Right atrium auricular region (tissue), 2 donors: ENCODE results near the gene AXIN1. TPM values are rescaled to one million over a fixed set of nuclear protein-coding genes. Genes with fewer than 3 reads are reported as not detected.

Experiments
- DNase-seq: peaks from one replicate; pipeline ENCODE4 v3.0.0-alpha.2; 2019; ENCODE audit warnings: low spot score
- H3K27ac ChIP-seq, 2 donors: fragments of 200-600 bp; sonication (generic); 1 replicate in 1 of 2; 2 replicates in 1 of 2; pipeline ENCODE4 v1.5.1; 2016 to 2019
- H3K27me3 ChIP-seq, 2 donors: fragments of 200-600 bp; sonication (generic); one replicate each; pipeline versions ENCODE4 v1.5.1 to v1.6.0; 2017 to 2019
- H3K36me3 ChIP-seq: fragments of 200-600 bp; sonication (generic); one replicate; pipeline ENCODE4 v1.5.1; 2016
- H3K4me1 ChIP-seq, 2 donors: fragments of 200-600 bp; sonication (generic); one replicate each; pipeline versions ENCODE4 v1.5.1 to v1.6.0; 2017 to 2019
- H3K4me3 ChIP-seq, 2 donors: fragments of 200-600 bp; sonication (generic); 1 replicate in 1 of 2; 2 replicates in 1 of 2; pipeline ENCODE4 v1.5.1; 2017 to 2019; ENCODE audit warnings: mild to moderate bottlenecking in 1 of 2, moderate library complexity in 1 of 2
- H3K9me3 ChIP-seq, 2 donors: fragments of 200-600 bp; sonication (generic); one replicate each; pipeline ENCODE4 v1.5.1; 2019
- total RNA-seq, 2 donors: library from RNA; depleted of rRNA; stranded (reverse); fragments of >200 nt; gene quantifications; one replicate each; pipeline ENCODE4 v1.1.0, GENCODE V29; 2016
- TF ChIP-seq, protein P1 (sequence below), 2 donors: fragments of 200-600 bp; sonication (generic); IDR thresholded peaks; one replicate each; pipeline ENCODE4 v1.5.1; 2019; ENCODE audit warnings: antibody characterized with exemption in 2 of 2

AXIN1 gene, protein sequence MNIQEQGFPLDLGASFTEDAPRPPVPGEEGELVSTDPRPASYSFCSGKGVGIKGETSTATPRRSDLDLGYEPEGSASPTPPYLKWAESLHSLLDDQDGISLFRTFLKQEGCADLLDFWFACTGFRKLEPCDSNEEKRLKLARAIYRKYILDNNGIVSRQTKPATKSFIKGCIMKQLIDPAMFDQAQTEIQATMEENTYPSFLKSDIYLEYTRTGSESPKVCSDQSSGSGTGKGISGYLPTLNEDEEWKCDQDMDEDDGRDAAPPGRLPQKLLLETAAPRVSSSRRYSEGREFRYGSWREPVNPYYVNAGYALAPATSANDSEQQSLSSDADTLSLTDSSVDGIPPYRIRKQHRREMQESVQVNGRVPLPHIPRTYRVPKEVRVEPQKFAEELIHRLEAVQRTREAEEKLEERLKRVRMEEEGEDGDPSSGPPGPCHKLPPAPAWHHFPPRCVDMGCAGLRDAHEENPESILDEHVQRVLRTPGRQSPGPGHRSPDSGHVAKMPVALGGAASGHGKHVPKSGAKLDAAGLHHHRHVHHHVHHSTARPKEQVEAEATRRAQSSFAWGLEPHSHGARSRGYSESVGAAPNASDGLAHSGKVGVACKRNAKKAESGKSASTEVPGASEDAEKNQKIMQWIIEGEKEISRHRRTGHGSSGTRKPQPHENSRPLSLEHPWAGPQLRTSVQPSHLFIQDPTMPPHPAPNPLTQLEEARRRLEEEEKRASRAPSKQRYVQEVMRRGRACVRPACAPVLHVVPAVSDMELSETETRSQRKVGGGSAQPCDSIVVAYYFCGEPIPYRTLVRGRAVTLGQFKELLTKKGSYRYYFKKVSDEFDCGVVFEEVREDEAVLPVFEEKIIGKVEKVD
- total RNA-seq: 10 to 100 TPM; 12.9 to 19.4 TPM

DNA sequence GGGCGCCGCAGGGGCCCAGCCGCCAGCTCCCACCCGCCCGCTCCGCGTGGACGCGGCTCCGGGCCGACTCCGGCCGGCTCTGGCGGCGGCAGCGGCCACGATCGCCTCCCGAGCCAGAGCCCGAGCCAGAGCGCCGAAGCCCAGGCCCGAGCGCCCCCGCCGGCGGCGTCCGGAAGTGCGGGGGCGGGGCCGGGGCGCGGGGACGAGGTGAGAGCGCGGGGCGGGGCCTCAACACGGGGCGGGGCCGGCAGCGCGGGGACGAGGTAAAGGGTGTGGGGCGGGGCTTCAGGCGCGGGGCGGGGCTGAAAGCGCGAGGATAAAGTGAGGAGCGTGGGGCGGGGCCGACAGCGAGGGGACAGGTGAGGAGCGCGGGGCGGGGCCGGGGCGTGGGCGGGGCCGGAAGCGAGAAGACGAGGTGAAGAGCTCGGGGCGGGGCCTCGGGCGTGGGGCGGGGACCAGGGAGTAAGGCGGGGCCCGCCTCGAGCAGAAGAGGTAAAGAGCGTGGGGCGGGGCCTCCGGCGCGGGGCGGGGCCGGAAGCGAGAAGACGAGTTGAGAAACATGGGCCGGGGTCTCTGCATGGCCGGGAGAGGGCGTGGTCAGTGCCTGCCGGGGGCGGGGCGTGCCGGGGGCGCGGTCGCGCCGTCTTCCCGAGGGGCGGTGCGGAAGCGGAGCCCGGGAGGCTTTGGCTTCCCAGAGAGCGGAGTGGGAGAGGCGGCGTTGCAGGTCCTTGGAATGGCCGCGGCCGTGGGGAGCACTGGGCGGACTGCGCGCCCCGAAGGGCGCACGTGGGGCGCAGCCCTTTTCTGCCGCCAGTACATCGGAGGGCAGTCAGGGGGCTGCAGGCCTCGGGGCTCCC is at the start of gene AXIN1:
Gene AXIN1 (minus strand): TSS at position 177 of the 857 bp plus-strand sequence. CDS start 5,698 bp downstream, outside the sequence.
- TF ChIP-seq, protein P1, sequence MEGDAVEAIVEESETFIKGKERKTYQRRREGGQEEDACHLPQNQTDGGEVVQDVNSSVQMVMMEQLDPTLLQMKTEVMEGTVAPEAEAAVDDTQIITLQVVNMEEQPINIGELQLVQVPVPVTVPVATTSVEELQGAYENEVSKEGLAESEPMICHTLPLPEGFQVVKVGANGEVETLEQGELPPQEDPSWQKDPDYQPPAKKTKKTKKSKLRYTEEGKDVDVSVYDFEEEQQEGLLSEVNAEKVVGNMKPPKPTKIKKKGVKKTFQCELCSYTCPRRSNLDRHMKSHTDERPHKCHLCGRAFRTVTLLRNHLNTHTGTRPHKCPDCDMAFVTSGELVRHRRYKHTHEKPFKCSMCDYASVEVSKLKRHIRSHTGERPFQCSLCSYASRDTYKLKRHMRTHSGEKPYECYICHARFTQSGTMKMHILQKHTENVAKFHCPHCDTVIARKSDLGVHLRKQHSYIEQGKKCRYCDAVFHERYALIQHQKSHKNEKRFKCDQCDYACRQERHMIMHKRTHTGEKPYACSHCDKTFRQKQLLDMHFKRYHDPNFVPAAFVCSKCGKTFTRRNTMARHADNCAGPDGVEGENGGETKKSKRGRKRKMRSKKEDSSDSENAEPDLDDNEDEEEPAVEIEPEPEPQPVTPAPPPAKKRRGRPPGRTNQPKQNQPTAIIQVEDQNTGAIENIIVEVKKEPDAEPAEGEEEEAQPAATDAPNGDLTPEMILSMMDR (IDR thresholded peaks at IDR 0.05): peak; percentile 61 to 66
- Histone ChIP-seq H3K9me3 (no peaks in the 10 kb centered on the region), H3K36me3 (no peaks in the 10 kb centered on the region), H3K4me1 (peaks cover 0 to 22% of the 10 kb centered on the region in 2 donors), H3K27me3 (no peaks in the 10 kb centered on the region), H3K4me3 (peak within 1 kb of the TSS; percentile 50 to 79), H3K27ac (peak within 1 kb of the TSS; percentile 70)
- DNase-seq: peak; percentile 97

DNA sequence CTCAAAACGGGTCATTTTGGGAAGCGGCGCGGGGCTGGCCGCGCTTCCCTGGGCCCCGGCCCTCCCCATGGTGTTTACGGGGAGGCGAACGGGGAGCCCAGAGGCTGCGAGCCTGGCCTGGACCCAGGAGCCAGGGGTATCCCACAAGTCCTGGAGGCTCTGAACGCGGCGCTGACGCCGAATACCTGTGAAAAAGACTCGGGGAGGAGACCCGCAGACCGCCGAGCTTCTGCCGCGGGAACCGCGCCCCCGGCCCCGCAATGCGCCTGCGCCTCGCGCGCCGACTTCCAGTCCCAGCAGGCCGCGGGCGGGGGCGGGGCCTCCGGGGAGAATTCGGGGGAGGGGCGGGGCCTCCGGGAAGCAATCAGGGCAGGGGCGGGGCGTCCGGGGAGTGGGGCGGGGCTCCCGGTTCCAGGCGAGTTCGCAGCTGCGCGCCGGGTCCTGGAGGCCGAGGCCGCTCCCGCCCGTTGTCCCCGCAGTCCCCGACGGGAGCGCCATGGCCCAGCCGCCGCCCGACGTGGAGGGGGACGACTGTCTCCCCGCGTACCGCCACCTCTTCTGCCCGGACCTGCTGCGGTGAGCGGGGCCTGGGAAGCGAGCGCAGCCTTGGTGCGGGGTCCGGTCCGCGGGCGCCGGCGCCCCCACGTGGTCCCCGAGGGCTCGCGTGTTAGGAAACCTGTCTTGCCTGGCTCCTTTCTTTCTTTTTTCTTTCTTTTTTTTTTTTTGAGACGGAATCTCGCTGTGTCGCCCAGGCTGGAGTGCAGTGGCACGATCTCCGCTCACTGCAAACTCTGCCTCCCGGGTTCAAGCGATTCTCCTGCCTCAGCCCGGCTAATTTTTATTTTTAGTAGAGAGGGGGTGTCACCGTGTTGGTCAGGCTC is 49.2 kb upstream of the AXIN1 start, which contains the start of gene DECR2:
Gene DECR2 (plus strand): TSS at position 418 of the 881 bp plus-strand sequence. CDS start 79 bp downstream, at position 497.
- Histone ChIP-seq H3K9me3 (no peaks in the 10 kb centered on the region), H3K27ac (peak within 1 kb of the TSS; percentile 90 to 95), H3K4me1 (peaks cover 0 to 16% of the 10 kb centered on the region in 2 donors), H3K4me3 (peak within 1 kb of the TSS; percentile 71 to 77), H3K27me3 (no peaks in the 10 kb centered on the region), H3K36me3 (no peaks in the 10 kb centered on the region)
- TF ChIP-seq, protein P1 (IDR thresholded peaks at IDR 0.05): peak; percentile 50 to 78
- peak; percentile 93 for DNase-seq

DNA sequence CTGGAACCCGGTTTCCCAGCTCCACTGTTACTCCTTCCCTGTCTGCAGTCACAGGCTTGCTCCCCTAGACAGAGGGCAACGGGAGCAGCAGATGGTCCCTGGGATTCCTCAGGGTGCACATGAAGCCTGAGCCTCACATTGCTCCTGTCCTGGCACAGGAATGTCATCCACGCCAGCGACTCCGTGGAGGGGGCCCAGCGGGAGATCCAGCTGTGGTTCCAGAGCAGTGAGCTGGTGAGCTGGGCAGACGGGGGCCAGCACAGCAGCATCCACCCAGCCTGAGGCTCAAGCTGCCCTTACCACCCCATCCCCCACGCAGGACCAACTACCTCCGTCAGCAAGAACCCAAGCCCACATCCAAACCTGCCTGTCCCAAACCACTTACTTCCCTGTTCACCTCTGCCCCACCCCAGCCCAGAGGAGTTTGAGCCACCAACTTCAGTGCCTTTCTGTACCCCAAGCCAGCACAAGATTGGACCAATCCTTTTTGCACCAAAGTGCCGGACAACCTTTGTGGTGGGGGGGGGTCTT is 47.6 kb upstream of the AXIN1 start:
- Histone ChIP-seq H3K36me3 (no peaks in the 10 kb centered on the region), H3K27ac (peak overlapping the region in 1 of 2 donors; percentile 95), H3K4me3 (peak overlapping the region in 1 of 2 donors; percentile 77), H3K4me1 (peaks cover 0 to 23% of the 10 kb centered on the region in 2 donors), H3K9me3 (no peaks in the 10 kb centered on the region), H3K27me3 (no peaks in the 10 kb centered on the region)
- DNase-seq: no peak
- TF ChIP-seq, protein P1 (IDR thresholded peaks at IDR 0.05): no peak

DNA sequence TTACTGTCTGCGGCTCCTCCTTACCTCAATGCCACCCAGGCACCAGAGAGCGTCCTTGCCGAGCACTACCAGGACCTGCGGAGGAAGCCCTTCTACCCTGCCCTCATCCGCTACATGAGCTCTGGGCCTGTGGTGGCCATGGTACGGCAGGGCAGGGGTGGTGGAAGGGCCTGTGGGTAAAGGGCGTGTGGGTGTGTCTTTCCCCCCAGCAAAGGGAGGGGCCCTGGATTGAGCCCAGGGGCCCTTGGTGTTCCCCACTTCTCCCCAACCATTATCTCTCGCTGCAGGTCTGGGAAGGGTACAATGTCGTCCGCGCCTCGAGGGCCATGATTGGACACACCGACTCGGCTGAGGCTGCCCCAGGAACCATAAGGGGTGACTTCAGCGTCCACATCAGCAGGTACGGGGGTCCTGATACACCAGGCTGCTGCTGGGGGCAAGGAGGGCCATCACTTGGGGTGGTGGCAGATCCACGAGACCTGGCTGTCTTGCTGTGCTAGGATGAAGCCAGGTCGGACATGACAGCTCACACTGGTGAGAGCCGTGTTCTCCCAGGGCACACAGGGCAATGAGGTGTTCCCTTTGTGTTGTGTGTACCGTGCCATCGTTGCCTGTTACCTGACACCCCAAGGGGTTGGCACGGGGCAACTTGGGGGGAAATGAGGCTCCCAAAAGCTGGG is 47.0 kb upstream of the AXIN1 start:
- no peak overlapping the region for H3K27ac ChIP-seq
- no peak overlapping the region for H3K4me3 ChIP-seq
- no peaks in the 10 kb centered on the region for H3K27me3 ChIP-seq
- TF ChIP-seq, protein P1 (IDR thresholded peaks at IDR 0.05): no peak
- H3K4me1 ChIP-seq: peaks cover 0 to 23% of the 10 kb centered on the region in 2 donors
- H3K36me3 ChIP-seq: no peaks in the 10 kb centered on the region
- no peaks in the 10 kb centered on the region for H3K9me3 ChIP-seq
- no peak for DNase-seq
